GM06990 (cell line): ENCODE measurements around the gene DVL2.
"Not testable (repeated sequence)": the region's sequence is repeated elsewhere in the genome, so short reads cannot be mapped to it uniquely, and the experiment has no call there.

Experiments
- DNase-seq: peaks from one replicate; pipeline ENCODE4 v3.0.0-alpha.2; 2011; ENCODE audit not compliant: insufficient read length; ENCODE audit errors: extremely low read depth
- H3K27me3 ChIP-seq: replicated peaks from 2 replicates; pipeline ENCODE4 v1.6.0; 2011; ENCODE audit warnings: low read length; ENCODE audit not compliant: control insufficient read depth, insufficient read depth
- H3K36me3 ChIP-seq: 2 replicates; pipeline ENCODE4 v1.5.1; 2011; ENCODE audit warnings: low read length; ENCODE audit not compliant: control insufficient read depth, insufficient read depth
- H3K4me3 ChIP-seq: replicated peaks from 2 replicates; pipeline ENCODE4 v1.5.1; 2011; ENCODE audit warnings: low read depth, mild to moderate bottlenecking, control low read depth, low read length
- CTCF ChIP-seq: IDR thresholded peaks from 2 replicates; pipeline ENCODE4 v1.5.1; 2011; ENCODE audit warnings: low read length, control low read depth, mild to moderate bottlenecking, inconsistent platforms; ENCODE audit not compliant: insufficient read depth, poor library complexity, severe bottlenecking

The DVL2 gene

GRCh38 chr17:7186241-7186640, 48.1 kb downstream of the DVL2 start:
- no peak overlapping the region for H3K4me3 ChIP-seq
- H3K36me3 ChIP-seq: no peaks in the 10 kb centered on the region
- no peaks in the 10 kb centered on the region for H3K27me3 ChIP-seq
- TF ChIP-seq CTCF: peak; percentile 56
- no peak for DNase-seq

- no peak overlapping the region for H3K4me3 ChIP-seq
- DNase-seq: no peak
- TF ChIP-seq CTCF: no peak
- H3K36me3 ChIP-seq: no peaks in the 10 kb centered on the region
- H3K27me3 ChIP-seq: no peaks in the 10 kb centered on the region
Measured at GRCh38 chr17:7184647-7185046, 49.7 kb downstream of the DVL2 start.

DNA sequence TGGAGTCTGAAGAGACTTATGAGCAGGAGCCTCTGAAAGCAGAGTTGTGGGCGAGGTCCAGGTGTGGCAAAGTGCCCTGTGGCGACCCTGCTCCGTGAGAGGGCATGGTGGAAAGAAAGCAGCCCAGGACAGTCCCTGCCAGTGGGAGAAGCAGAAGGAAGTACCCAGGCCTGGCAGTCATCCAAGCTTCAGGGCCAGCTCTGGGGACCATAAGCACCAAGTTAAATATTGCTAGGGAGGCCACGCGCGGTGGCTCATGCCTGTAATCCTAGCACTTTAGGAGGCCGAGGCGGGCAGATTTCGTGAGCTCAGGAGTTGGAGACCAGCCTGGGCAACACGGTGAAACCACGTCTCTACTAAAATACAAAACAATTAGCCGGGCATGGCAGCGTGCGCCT, 50.2 kb downstream of the DVL2 start:
- Histone ChIP-seq H3K4me3 (no peak overlapping the region), H3K36me3 (no peaks in the 10 kb centered on the region), H3K27me3 (no peaks in the 10 kb centered on the region)
- DNase-seq: no peak
- no peak for TF ChIP-seq CTCF

DNA sequence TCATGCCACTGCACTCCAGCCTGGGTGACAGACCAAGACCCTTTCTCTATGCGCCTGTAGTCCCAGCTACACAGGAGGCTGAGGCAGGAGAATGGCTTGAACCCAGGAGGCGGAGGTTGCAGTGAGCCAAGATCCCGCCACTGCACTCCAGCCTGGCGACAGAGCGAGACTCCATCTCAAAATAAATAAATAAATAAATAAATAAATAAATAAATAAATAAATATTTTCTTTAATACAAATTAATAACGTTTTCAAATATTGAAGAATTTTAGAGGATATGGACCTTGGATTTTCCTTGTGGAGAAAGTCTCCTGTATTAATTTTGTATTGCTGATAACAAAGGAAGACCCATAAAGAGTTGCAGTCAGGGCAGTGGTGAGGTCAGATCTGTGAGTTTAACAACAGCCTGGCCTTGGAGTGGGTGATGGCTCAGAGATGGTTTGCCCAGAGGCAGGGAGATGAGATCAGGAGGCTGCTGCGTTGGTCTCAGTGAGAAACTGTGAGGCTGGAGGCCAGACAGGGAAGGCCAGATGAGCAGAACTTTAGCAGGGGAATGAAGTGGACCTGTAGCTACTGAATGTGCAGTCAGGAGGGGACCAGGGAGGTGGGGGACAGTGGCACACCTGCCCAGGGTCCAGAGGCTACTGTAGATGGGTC, 50.8 kb downstream of the DVL2 start:
- no peak overlapping the region for H3K4me3 ChIP-seq
- H3K27me3 ChIP-seq: no peaks in the 10 kb centered on the region
- TF ChIP-seq CTCF: no peak
- no peaks in the 10 kb centered on the region for H3K36me3 ChIP-seq
- DNase-seq: no peak

DNA sequence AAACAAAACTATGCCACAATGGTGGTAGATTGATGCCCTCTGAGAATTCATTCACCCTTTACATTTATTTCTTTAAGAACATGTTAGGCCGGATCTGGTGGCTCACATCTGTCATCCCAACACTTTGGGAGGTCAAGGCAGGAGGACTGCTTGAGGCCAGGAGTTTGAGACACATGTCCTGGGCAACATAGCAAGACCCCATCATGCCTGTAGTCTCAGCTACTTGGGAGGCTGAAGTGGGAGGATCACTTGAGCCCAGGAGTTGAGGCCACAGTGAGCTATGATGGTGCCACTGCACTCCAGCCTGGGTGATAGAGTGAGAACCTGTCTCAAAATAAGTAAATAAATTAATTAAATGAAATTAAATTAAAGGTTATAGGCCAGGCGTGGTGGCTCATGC, 52.2 kb downstream of the DVL2 start:
- H3K4me3 ChIP-seq, DNase-seq, H3K27me3 ChIP-seq, H3K36me3 ChIP-seq: not testable (repeated sequence)

DNA sequence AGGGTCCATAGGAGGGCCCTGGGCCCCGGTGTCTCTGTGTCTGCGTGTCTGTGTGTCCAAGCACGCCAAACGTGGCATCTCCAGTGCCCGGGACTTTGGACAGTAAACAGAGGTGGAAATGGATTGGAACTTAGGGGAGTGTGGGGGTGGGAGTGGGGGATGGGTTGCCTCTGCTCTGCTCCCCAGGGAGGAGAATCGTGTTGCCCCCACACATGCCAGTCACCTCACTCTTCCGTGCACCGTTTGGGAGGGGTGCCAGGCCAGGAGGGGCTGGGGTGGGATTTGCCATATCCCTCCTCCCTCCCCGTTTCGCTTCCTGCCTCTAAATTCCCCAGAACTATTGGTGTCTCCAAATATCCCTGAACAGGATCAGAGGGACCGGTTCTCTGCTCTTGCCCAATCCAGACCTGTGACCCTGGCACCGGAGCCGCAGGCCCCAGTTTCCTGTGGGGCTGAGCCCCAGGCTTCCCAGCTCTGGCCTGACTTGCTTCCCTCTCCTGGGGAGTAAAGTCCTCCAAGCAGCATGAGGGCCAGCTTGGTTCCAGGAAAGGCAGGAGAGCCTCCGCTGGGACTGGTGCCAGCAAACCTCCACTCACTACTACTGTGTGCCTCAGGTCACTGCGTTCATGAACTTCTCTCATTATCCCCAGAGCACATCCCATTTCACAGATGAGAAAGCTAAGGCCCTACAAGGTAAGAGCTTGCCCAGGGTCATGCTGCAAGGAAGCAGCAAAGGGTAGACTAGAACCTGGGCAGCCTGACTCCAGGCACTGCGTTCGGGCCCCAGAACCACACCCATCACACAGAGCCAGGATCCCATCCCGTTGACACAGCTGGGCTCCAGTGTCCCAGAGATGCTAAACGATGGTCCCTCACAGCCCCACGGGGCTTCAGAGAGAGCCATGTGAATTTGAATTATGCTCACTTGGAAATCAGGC, 54.7 kb downstream of the DVL2 start, which contains the start of gene ASGR1:
Gene ASGR1, minus strand, starts transcription at position 54 of the 938 bp plus-strand sequence. CDS start 807 bp downstream, outside the sequence.
- Histone ChIP-seq H3K4me3 (no peak within 1 kb of the TSS), H3K27me3 (0 out of 2 replicates have a peak, but pooled peaks cover 1% of the 10 kb centered on the region), H3K36me3 (no peaks in the 10 kb centered on the region)
- no peak for TF ChIP-seq CTCF
- DNase-seq: no peak
